Panc1 (cell line): ENCODE results near the gene DUSP15. TPM values are rescaled to one million over a fixed set of nuclear protein-coding genes. Genes with fewer than 3 reads are reported as not detected.

ENCODE experiments used
- ATAC-seq: fragments of 200-7000 bp; cut with Tn5 transposase; 2 replicates; pipeline ENCODE4 v1.9.1; 2020; ENCODE audit warnings: mild to moderate bottlenecking, moderate library complexity
- BruUV-seq: library from RNA; stranded (reverse); fragments of 400-500 nt; replicated peaks from 2 replicates; lab custom pipeline; 2021; lab: Mats Ljungman, UMichigan
- CTCF ChIA-PET: fragments of 300-600 bp; sonication (Branson Sonifier 250); formaldehyde crosslinking; loops from one replicate; lab custom pipeline; 2022; ENCODE audit warnings: antibody characterized with exemption; lab: Charles Lee
- POLR2A ChIA-PET: fragments of 300-600 bp; sonication (Branson Sonifier 250); formaldehyde crosslinking; loops from one replicate; lab custom pipeline; 2022; ENCODE audit warnings: antibody characterized with exemption; lab: Charles Lee
- DNase-seq: peaks from one replicate; pipeline ENCODE4 v3.0.0-alpha.2; 2010; ENCODE audit warnings: low read depth, low spot score
- H3K27ac ChIP-seq: 2 replicates; pipeline ENCODE4 v1.5.1; 2011; ENCODE audit warnings: mild to moderate bottlenecking, low read length, inconsistent platforms
- H3K27me3 ChIP-seq: fragments of 200-500 bp; sonication (Bioruptor generic); 2 replicates; pipeline ENCODE4 v1.6.0; 2014; ENCODE audit warnings: low read length, inconsistent platforms; ENCODE audit not compliant: control insufficient read depth, insufficient read depth
- H3K36me3 ChIP-seq: fragments of 200-500 bp; sonication (Bioruptor generic); 2 replicates; pipeline ENCODE4 v1.5.1; 2014; ENCODE audit warnings: inconsistent platforms, mild to moderate bottlenecking, low read length, moderate library complexity; ENCODE audit not compliant: control insufficient read depth, insufficient read depth
- H3K4me1 ChIP-seq: 2 replicates; pipeline ENCODE4 v1.5.1; 2011; ENCODE audit warnings: inconsistent platforms, mild to moderate bottlenecking, low read length, moderate library complexity; ENCODE audit not compliant: control insufficient read depth, insufficient read depth
- H3K4me3 ChIP-seq, 2 experiments: 2 replicates each; pipeline ENCODE4 v1.5.1; 2011 to 2012; ENCODE audit warnings: low read depth in 2 of 2, low read length in 2 of 2, mild to moderate bottlenecking in 2 of 2, inconsistent platforms in 1 of 2, moderate library complexity in 1 of 2
- H3K9me3 ChIP-seq: fragments of 200-500 bp; sonication (Bioruptor generic); 2 replicates; pipeline ENCODE4 v1.5.1; 2014; ENCODE audit warnings: low read depth, mild to moderate bottlenecking, inconsistent platforms, low read length, moderate library complexity; ENCODE audit not compliant: control insufficient read depth, insufficient read depth
- CTCF ChIP-seq: fragments of 450-650 bp; IDR thresholded peaks from 2 replicates; pipeline ENCODE4 v1.5.1; 2017; ENCODE audit warnings: mild to moderate bottlenecking
- POLR2AphosphoS5 ChIP-seq: IDR thresholded peaks from 2 replicates; pipeline ENCODE4 v1.6.1; 2012; ENCODE audit warnings: mild to moderate bottlenecking, low read depth, low read length, moderate library complexity
- REST ChIP-seq, 2 experiments: IDR thresholded peaks; 2 replicates each; pipeline ENCODE4 v1.6.1; 2011 to 2012; ENCODE audit warnings: low read depth in 2 of 2, control low read depth in 1 of 2, low read length in 1 of 2, mild to moderate bottlenecking in 1 of 2, moderate library complexity in 1 of 2; ENCODE audit not compliant: insufficient read depth in 1 of 2
- SIN3A ChIP-seq: IDR thresholded peaks from 2 replicates; pipeline ENCODE4 v1.6.1; 2012; ENCODE audit warnings: low read depth, mild to moderate bottlenecking, low read length, moderate library complexity, borderline replicate concordance; ENCODE audit not compliant: insufficient read depth
- TCF7L2 ChIP-seq: IDR thresholded peaks from 2 replicates; pipeline ENCODE4 v1.6.1; 2011; ENCODE audit warnings: mild to moderate bottlenecking, low read depth, low read length, inconsistent platforms
- in situ Hi-C: cut with HindIII; loops from 2 replicates; pipeline ENCODE4 v1.10.0; 2016; ENCODE audit warnings: low sequenced_read_pairs, low pct_unique_long_range_greater_than_20kb
- intact Hi-C: fragments of 100-400 bp; cut with micrococcal nuclease; formaldehyde crosslinking; loops from one replicate; pipeline ENCODE4 v1.10.0; 2022; ENCODE audit not compliant: unreplicated experiment
- total RNA-seq: library from RNA; stranded (reverse); gene quantifications from one replicate; pipeline ENCODE4 v1.2.1, GENCODE V29; 2021; ENCODE audit not compliant: unreplicated experiment

The DUSP15 gene
- total RNA-seq, 1 experiment from 2014 or later, result 23.6 TPM

- Histone ChIP-seq H3K4me3 (no peak overlapping the region), H3K4me1 (peaks cover under 1% of the 10 kb centered on the region; the same call in 1 of the 2 replicates), H3K27ac (no peak overlapping the region; the same call in 1 of the 2 replicates), H3K27me3 (no peaks in the 10 kb centered on the region), H3K36me3 (no peaks in the 10 kb centered on the region), H3K9me3 (no peaks in the 10 kb centered on the region)
- ATAC-seq, result no peak
- intact Hi-C loops (no loop called here), in situ Hi-C loops (no loop called here)
- BruUV-seq, result no TSS peak
- ChIA-PET CTCF (no interaction called here), POLR2A (no interaction called here)
- DNase-seq, result no peak
- TF ChIP-seq SIN3A, result no peak
- no peak for TF ChIP-seq TCF7L2
- no peak for TF ChIP-seq CTCF
- TF ChIP-seq POLR2AphosphoS5, result no peak
- TF ChIP-seq REST (IDR thresholded peaks at IDR 0.05; ENCODE audit: insufficient read depth in 1 of 2, low read depth in 2 of 2, low read length in 1 of 2), result no peak
Measured at GRCh38 chr20:31913431-31914157, 43.3 kb upstream of the DUSP15 start.

- in situ Hi-C loops (no loop called here), intact Hi-C loops (no loop called here)
- ChIA-PET CTCF (interaction anchor here (1.0 kb wide), 1 partner anchor 58 kb away, joined by 3 read pairs; no protein-coding TSS in a partner anchor), POLR2A (interaction anchor here (0.7 kb wide), 1 partner anchor 107 kb away, joined by 3 read pairs; no protein-coding TSS in a partner anchor)
- H3K27me3 ChIP-seq, result no peaks in the 10 kb centered on the region
- H3K36me3 ChIP-seq, result no peaks in the 10 kb centered on the region
- no peak for ATAC-seq
- H3K4me3 ChIP-seq, result no peak overlapping the region
- DNase-seq, result no peak
- TF ChIP-seq POLR2AphosphoS5 (no peak), REST (IDR thresholded peaks at IDR 0.05; ENCODE audit: insufficient read depth in 1 of 2, low read depth in 2 of 2, low read length in 1 of 2) (no peak), SIN3A (no peak), TCF7L2 (no peak), CTCF (no peak)
- H3K9me3 ChIP-seq, result no peaks in the 10 kb centered on the region
- H3K4me1 ChIP-seq, result no peaks in the 10 kb centered on the region
- BruUV-seq, result no TSS peak
- H3K27ac ChIP-seq, result no peak overlapping the region
Measured at GRCh38 chr20:31910071-31910803, 39.9 kb upstream of the DUSP15 start.
